IMR-90 (cell line): ENCODE data around the gene INIP. TPM values are rescaled to one million over a fixed set of nuclear protein-coding genes. Genes with fewer than 3 reads are reported as not detected.

ENCODE experiments used
- ATAC-seq: fragments of 200-7000 bp; cut with Tn5 transposase; 2 replicates; pipeline ENCODE4 v1.9.1; 2020; ENCODE audit warnings: low read depth, mild to moderate bottlenecking, moderate library complexity
- BruUV-seq: library from RNA; stranded (reverse); fragments of 400-500 nt; replicated peaks from 2 replicates; lab custom pipeline; 2021; lab: Mats Ljungman, UMichigan
- CTCF ChIA-PET: fragments of 300-600 bp; formaldehyde crosslinking; extraction: SDS; loops from one replicate; lab custom pipeline; 2021; ENCODE audit warnings: antibody characterized with exemption; lab: Yijun Ruan, JAX
- POLR2A ChIA-PET: fragments of 300-600 bp; sonication (Branson Sonifier 250); formaldehyde crosslinking; loops from one replicate; lab custom pipeline; 2022; ENCODE audit warnings: antibody characterized with exemption; ENCODE audit not compliant: unreplicated experiment; lab: Charles Lee
- DNase-seq: peaks from one replicate; pipeline ENCODE4 v3.0.0; 2013
- H2AFZ ChIP-seq: replicated peaks from 2 replicates; pipeline ENCODE3; 2013; ENCODE audit warnings: low read length, mild to moderate bottlenecking; ENCODE audit not compliant: poor library complexity
- H2AK5ac ChIP-seq: 2 replicates; pipeline ENCODE4 v1.6.1; 2013; ENCODE audit warnings: low read depth, low read length, inconsistent platforms
- H2AK9ac ChIP-seq: replicated peaks from 2 replicates; pipeline ENCODE3; 2013; ENCODE audit warnings: mild to moderate bottlenecking, low read depth, low read length, moderate library complexity; ENCODE audit not compliant: poor library complexity
- H2BK120ac ChIP-seq: 2 replicates; pipeline ENCODE4 v1.6.1; 2013; ENCODE audit warnings: low read depth, low read length, inconsistent platforms
- H2BK15ac ChIP-seq: 3 replicates; pipeline ENCODE4 v1.6.1; 2013; ENCODE audit warnings: low read depth, low read length, inconsistent platforms
- H2BK20ac ChIP-seq: 2 replicates; pipeline ENCODE4 v1.6.1; 2013; ENCODE audit warnings: low read depth, mild to moderate bottlenecking, inconsistent platforms, low read length, moderate library complexity
- H2BK5ac ChIP-seq: 2 replicates; pipeline ENCODE4 v1.6.1; 2013; ENCODE audit warnings: mild to moderate bottlenecking, low read depth, low read length, inconsistent platforms; ENCODE audit not compliant: poor library complexity, severe bottlenecking
- H3K14ac ChIP-seq: replicated peaks from 2 replicates; pipeline ENCODE4 v1.6.1; 2013; ENCODE audit warnings: low read depth, low read length, inconsistent platforms
- H3K18ac ChIP-seq: 2 replicates; pipeline ENCODE4 v1.6.1; 2013; ENCODE audit warnings: low read depth, low read length, control low read depth
- H3K23ac ChIP-seq: 2 replicates; pipeline ENCODE4 v1.6.1; 2013; ENCODE audit warnings: low read depth, low read length, inconsistent platforms
- H3K27ac ChIP-seq: 2 replicates; pipeline ENCODE4 v1.5.1; 2013; ENCODE audit warnings: mild to moderate bottlenecking, control low read depth, low read length; ENCODE audit not compliant: insufficient read depth
- H3K27me3 ChIP-seq: 2 replicates; pipeline ENCODE4 v1.6.1; 2013; ENCODE audit warnings: low read length; ENCODE audit not compliant: control insufficient read depth, insufficient read depth
- H3K36me3 ChIP-seq: 2 replicates; pipeline ENCODE4 v1.6.1; 2013; ENCODE audit warnings: low read length, mixed read lengths; ENCODE audit not compliant: control insufficient read depth, insufficient read depth
- H3K4ac ChIP-seq: 2 replicates; pipeline ENCODE4 v1.6.1; 2013; ENCODE audit warnings: low read depth, low read length, inconsistent platforms
- H3K4me1 ChIP-seq: 2 replicates; pipeline ENCODE4 v1.6.1; 2013; ENCODE audit warnings: low read length, mixed read lengths; ENCODE audit not compliant: control insufficient read depth, insufficient read depth
- H3K4me2 ChIP-seq: 2 replicates; pipeline ENCODE4 v1.6.1; 2013; ENCODE audit warnings: low read depth, mild to moderate bottlenecking, control low read depth, low read length, moderate library complexity
- H3K4me3 ChIP-seq: 2 replicates; pipeline ENCODE4 v1.5.1; 2013; ENCODE audit warnings: low read depth, mild to moderate bottlenecking, control low read depth, low read length, moderate library complexity; ENCODE audit not compliant: insufficient read depth
- H3K56ac ChIP-seq: 2 replicates; pipeline ENCODE4 v1.6.1; 2013; ENCODE audit warnings: low read length, inconsistent platforms; ENCODE audit not compliant: insufficient read depth; ENCODE audit errors: extremely low read depth
- H3K79me1 ChIP-seq, 2 experiments: 2 replicates each; pipeline ENCODE4 v1.6.1; 2013; ENCODE audit warnings: low read length in 2 of 2, inconsistent platforms in 1 of 2, low read depth in 1 of 2
- H3K9ac ChIP-seq: 2 replicates; pipeline ENCODE4 v1.6.1; 2013; ENCODE audit warnings: low read depth, low read length, control low read depth
- H3K9me1 ChIP-seq: 2 replicates; pipeline ENCODE4 v1.6.1; 2013; ENCODE audit warnings: low read length, inconsistent platforms; ENCODE audit not compliant: insufficient read depth
- H3K9me3 ChIP-seq: 2 replicates; pipeline ENCODE4 v1.6.1; 2013; ENCODE audit warnings: low read length; ENCODE audit not compliant: control insufficient read depth, insufficient read depth
- H4K20me1 ChIP-seq: 2 replicates; pipeline ENCODE4 v1.6.1; 2013; ENCODE audit warnings: low read length, inconsistent platforms; ENCODE audit not compliant: insufficient read depth
- H4K5ac ChIP-seq: 2 replicates; pipeline ENCODE4 v1.6.1; 2013; ENCODE audit warnings: mild to moderate bottlenecking, low read depth, low read length, control low read depth
- H4K8ac ChIP-seq, 2 experiments: 2 replicates each; pipeline ENCODE4 v1.6.1; 2013; ENCODE audit warnings: low read depth in 2 of 2, low read length in 2 of 2, control low read depth in 1 of 2, inconsistent platforms in 1 of 2
- H4K91ac ChIP-seq: 2 replicates; pipeline ENCODE4 v1.6.1; 2013; ENCODE audit warnings: low read depth, low read length, inconsistent platforms; ENCODE audit not compliant: insufficient read depth
- CEBPB ChIP-seq: IDR thresholded peaks from 2 replicates; pipeline ENCODE4 v1.6.1; 2012; ENCODE audit warnings: low read depth, low read length, improper control_type of control experiment
- CHD1 ChIP-seq: IDR thresholded peaks from 2 replicates; pipeline ENCODE4 v1.6.1; 2012; ENCODE audit warnings: low read depth, low read length, improper control_type of control experiment
- ELK1 ChIP-seq: fragments of 150-350 bp; IDR thresholded peaks from 2 replicates; pipeline ENCODE4 v1.6.1; 2016; ENCODE audit warnings: low read depth, mild to moderate bottlenecking, low read length, moderate library complexity, borderline replicate concordance
- FOS ChIP-seq: fragments of 150-350 bp; IDR thresholded peaks from 2 replicates; pipeline ENCODE4 v1.6.1; 2016; ENCODE audit warnings: low read depth, low read length
- MAFK ChIP-seq: IDR thresholded peaks from 2 replicates; pipeline ENCODE4 v1.6.1; 2012; ENCODE audit warnings: low read depth, low read length, improper control_type of control experiment
- POLR2A ChIP-seq: IDR thresholded peaks from 2 replicates; pipeline ENCODE4 v1.6.1; 2012; ENCODE audit warnings: mild to moderate bottlenecking, low read depth, low read length
- SMC3 ChIP-seq: fragments of 150-350 bp; IDR thresholded peaks from 2 replicates; pipeline ENCODE4 v1.6.1; 2016; ENCODE audit warnings: low read depth, mild to moderate bottlenecking, antibody characterized with exemption, low read length, moderate library complexity
- USF2 ChIP-seq: fragments of 150-350 bp; IDR thresholded peaks from 2 replicates; pipeline ENCODE4 v1.6.1; 2017; ENCODE audit warnings: mild to moderate bottlenecking, antibody characterized with exemption, low read length, low read depth
- WGBS, 2 experiments: methylation state at CpG; one replicate each; pipeline versions ENCODE4 v1.1.5 to v1.1.7; 2013; ENCODE audit warnings: missing lambda C conversion rate in 2 of 2; ENCODE audit not compliant: insufficient read length in 1 of 2; ENCODE audit errors: extremely low coverage in 2 of 2; 5-methylcytosine and 5-hydroxymethylcytosine counted together
- dilution Hi-C: fragments of 300-500 bp; cut with HindIII; formaldehyde crosslinking; loops from one replicate; pipeline ENCODE4 v1.14.3; 2018; ENCODE audit warnings: low sequenced_read_pairs; ENCODE audit not compliant: unreplicated experiment
- in situ Hi-C: fragments of 300-500 bp; cut with MboI; formaldehyde crosslinking; loops from 3 replicates; pipeline ENCODE4 v1.14.3; 2019; ENCODE audit warnings: low sequenced_read_pairs, inconsistent platforms, mixed read lengths
- intact Hi-C: fragments of 100-400 bp; cut with micrococcal nuclease; formaldehyde crosslinking; loops from 2 replicates; pipeline ENCODE4 v1.10.0; 2022
- polyA plus RNA-seq, 3 experiments: library from polyadenylated mRNA; depleted of rRNA; stranded (reverse); fragments of >200 nt; gene quantifications; 2 replicates each; pipeline ENCODE4 v1.2.3, GENCODE V29; 2012; ENCODE audit warnings: low replicate concordance in 1 of 3
- total RNA-seq: library from RNA; depleted of rRNA; stranded (reverse); fragments of >200 nt; gene quantifications from 2 replicates; pipeline ENCODE4 v1.2.3, GENCODE V29; 2012

INIP gene
- total and polyA plus RNA-seq, 2 of the 4 experiments (the other 2 are of a cell fraction), result 11.1 to 15.4 TPM

- TF ChIP-seq CHD1 (no peak), SMC3 (no peak), POLR2A (no peak), USF2 (no peak), MAFK (no peak), FOS (no peak), ELK1 (no peak), CEBPB (no peak)
- peak overlapping the region; percentile 8; the same call in 1 of the 3 replicates for H2BK15ac ChIP-seq
- no TSS peak for BruUV-seq
- no peak overlapping the region for H3K18ac ChIP-seq
- peak overlapping the region; percentile 58; the same call in 1 of the 2 replicates for H2BK20ac ChIP-seq
- 97% methylated on average over 5 of the region's 13 CpGs; no CpG with 5 or more reads in 1 of the 2 experiments for WGBS, 2 experiments
- no peak overlapping the region for H3K4me2 ChIP-seq
- H3K79me1 ChIP-seq, result peaks cover 33 to 64% of the 10 kb centered on the region in 2 experiments; a peak in 3 of 4 replicates
- H3K9me1 ChIP-seq, result peaks cover 35% of the 10 kb centered on the region
- H3K27me3 ChIP-seq, result no peaks in the 10 kb centered on the region
- ChIA-PET POLR2A (no interaction called here), CTCF (no interaction called here)
- dilution Hi-C loops, result no loop called here
- H4K20me1 ChIP-seq, result peaks cover 45% of the 10 kb centered on the region
- no peak overlapping the region for H2BK5ac ChIP-seq
- H3K4me1 ChIP-seq, result peaks cover 25% of the 10 kb centered on the region
- no peak overlapping the region for H3K27ac ChIP-seq
- H3K14ac ChIP-seq, result peak overlapping the region; percentile 59; the same call in 1 of the 2 replicates
- in situ Hi-C loops, result no loop called here
- H3K9me3 ChIP-seq, result no peaks in the 10 kb centered on the region
- H3K4me3 ChIP-seq, result no peak overlapping the region
- no peak for DNase-seq
- no peak overlapping the region for H3K56ac ChIP-seq
- no peak overlapping the region for H2AFZ ChIP-seq
- H4K8ac ChIP-seq, result no peak overlapping the region
- H2AK9ac ChIP-seq, result no peak overlapping the region
- peak overlapping the region; percentile 68 for H2AK5ac ChIP-seq
- H3K9ac ChIP-seq, result no peak overlapping the region
- no peaks in the 10 kb centered on the region for H3K36me3 ChIP-seq
- peak overlapping the region; percentile 40 for H4K91ac ChIP-seq
- H4K5ac ChIP-seq, result no peak overlapping the region
- intact Hi-C loops, result no loop called here
- H3K23ac ChIP-seq, result peak overlapping the region; percentile 39; the same call in 1 of the 2 replicates
- ATAC-seq, result no peak
- H3K4ac ChIP-seq, result peak overlapping the region; percentile 63
- H2BK120ac ChIP-seq, result peak overlapping the region; percentile 48
Observed at GRCh38 chr9:112762726-112763518, 45.0 kb upstream of the INIP start.
